Hematopoietic multipotent progenitor cell (in vitro differentiated cells): Measurements from ENCODE around the gene INTS3. TPM values are rescaled to one million over a fixed set of nuclear protein-coding genes. Genes with fewer than 3 reads are reported as not detected.
A peak's percentile ranks its signal among the peaks of the same experiment; 100 is the strongest.
"Not testable (repeated sequence)": the region's sequence is repeated elsewhere in the genome, so short reads cannot be mapped to it uniquely, and the experiment has no call there.

ENCODE experiments used
- DNase-seq, 3 donors: peaks; one replicate each; pipeline ENCODE4 v3.0.0-alpha.2; 2011 to 2015; ENCODE audit warnings: low read depth in 2 of 3, low spot score in 2 of 3
- total RNA-seq: library from RNA; depleted of rRNA; stranded (reverse); fragments of >200 nt; gene quantifications from one replicate; pipeline ENCODE4 v1.2.3, GENCODE V29; 2012

Gene INTS3
- total RNA-seq, 1 donor, result 57.4 TPM

- DNase-seq, result no peak
Measured at GRCh38 chr1:153752571-153753195, 24.8 kb downstream of the INTS3 start.

- DNase-seq, result no peak
Measured at GRCh38 chr1:153754266-153754665, 26.4 kb downstream of the INTS3 start.

- no peak for DNase-seq
Measured at GRCh38 chr1:153760440-153760839, 32.6 kb downstream of the INTS3 start.

- no peak for DNase-seq
Measured at GRCh38 chr1:153763365-153764225, 35.7 kb downstream of the INTS3 start.

- no peak for DNase-seq
Measured at GRCh38 chr1:153764310-153764709, 36.5 kb downstream of the INTS3 start.

- DNase-seq, result not testable (repeated sequence)
Measured at GRCh38 chr1:153766663-153767062, 38.8 kb downstream of the INTS3 start.

- DNase-seq, result no peak
Measured at GRCh38 chr1:153767519-153767918, 39.7 kb downstream of the INTS3 start.

GRCh38 chr1:153768316-153769181 lies 40.7 kb downstream of the INTS3 start:
- DNase-seq, result no peak

GRCh38 chr1:153769221-153769620 lies 41.4 kb downstream of the INTS3 start:
- DNase-seq, result no peak

- no peak for DNase-seq
Measured at GRCh38 chr1:153770797-153771196, 42.9 kb downstream of the INTS3 start.

GRCh38 chr1:153771261-153771660 lies 43.4 kb downstream of the INTS3 start:
- no peak for DNase-seq

GRCh38 chr1:153771841-153772593 lies 44.2 kb downstream of the INTS3 start:
- DNase-seq, result no peak

GRCh38 chr1:153773096-153773921 lies 45.5 kb downstream of the INTS3 start:
- no peak for DNase-seq

GRCh38 chr1:153774026-153774595 lies 46.3 kb downstream of the INTS3 start:
- DNase-seq, result no peak

GRCh38 chr1:153774780-153775457 lies 47.1 kb downstream of the INTS3 start, which contains the start of gene SLC27A3:
Gene SLC27A3 (plus strand): TSS chr1:153775407. CDS start chr1:153775498, 91 bp downstream.
- no peak for DNase-seq

- peak; percentile 28 to 61 (median 59) for DNase-seq
Measured at GRCh38 chr1:153775458-153776327, 47.8 kb downstream of the INTS3 start.

GRCh38 chr1:153776352-153776751 lies 48.5 kb downstream of the INTS3 start:
- DNase-seq, result no peak
